Stimulated activated memory B cell treated with anti-CD40 and anti-IgM and Interleukin-4, amounts not matched to agents 10 μg/mL and 1 μg/mL and 100 μg/mL, for 72 hours (primary cell): ENCODE measurements around the gene GNE.

Source experiments
- ATAC-seq: fragments of 150-1000 bp; cut with Tn5 transposase; 2 replicates; pipeline ENCODE4 v1.10.0; 2021
- H3K27ac Mint-ChIP-seq: one replicate; pipeline ENCODE4 v1.8.0; 2022; ENCODE audit warnings: mild to moderate bottlenecking, mixed read lengths
- H3K27me3 Mint-ChIP-seq: one replicate; pipeline ENCODE4 v1.8.0; 2022; ENCODE audit warnings: mixed read lengths
- H3K36me3 Mint-ChIP-seq: one replicate; pipeline ENCODE4 v1.8.0; 2022; ENCODE audit warnings: mixed read lengths
- H3K4me1 Mint-ChIP-seq: one replicate; pipeline ENCODE4 v1.8.0; 2022; ENCODE audit warnings: mixed read lengths
- H3K4me3 Mint-ChIP-seq: one replicate; pipeline ENCODE4 v1.8.0; 2022; ENCODE audit warnings: mild to moderate bottlenecking, moderate library complexity, mixed read lengths
- H3K9me3 Mint-ChIP-seq: one replicate; pipeline ENCODE4 v1.8.0; 2022; ENCODE audit warnings: mixed read lengths

The GNE gene

GRCh38 chr9:36174271-36174670 is 84.0 kb downstream of the GNE start:
- no peak for ATAC-seq
- H3K4me1 Mint-ChIP-seq: peaks cover 6% of the 10 kb centered on the region
- H3K9me3 Mint-ChIP-seq: peaks cover 3% of the 10 kb centered on the region
- no peaks in the 10 kb centered on the region for H3K36me3 Mint-ChIP-seq
- H3K27ac Mint-ChIP-seq: no peak overlapping the region
- no peak overlapping the region for H3K4me3 Mint-ChIP-seq
- peaks cover 41% of the 10 kb centered on the region for H3K27me3 Mint-ChIP-seq

- Mint-ChIP-seq H3K4me3 (no peak overlapping the region), H3K9me3 (no peaks in the 10 kb centered on the region), H3K4me1 (peaks cover 6% of the 10 kb centered on the region), H3K27ac (no peak overlapping the region), H3K36me3 (no peaks in the 10 kb centered on the region), H3K27me3 (peaks cover 39% of the 10 kb centered on the region)
- no peak for ATAC-seq
These were observed 84.4 kb downstream of the GNE start for GRCh38 chr9:36173861-36174260.

DNA sequence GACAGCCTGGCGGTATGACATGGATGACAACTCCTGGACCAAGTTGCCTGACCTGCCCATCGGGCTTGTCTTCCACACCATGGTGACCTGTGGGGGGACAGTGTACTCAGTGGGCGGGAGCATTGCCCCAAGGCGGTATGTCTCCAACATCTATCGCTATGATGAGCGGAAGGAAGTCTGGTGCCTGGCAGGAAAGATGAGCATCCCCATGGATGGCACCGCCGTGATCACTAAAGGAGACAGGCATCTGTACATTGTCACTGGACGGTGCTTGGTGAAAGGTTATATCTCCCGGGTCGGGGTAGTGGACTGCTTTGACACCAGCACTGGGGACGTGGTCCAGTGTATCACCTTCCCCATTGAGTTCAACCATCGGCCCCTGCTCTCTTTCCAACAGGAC is 87.7 kb downstream of the GNE start:
- ATAC-seq: no peak
- Mint-ChIP-seq H3K27ac (no peak overlapping the region), H3K27me3 (peaks cover 30% of the 10 kb centered on the region), H3K9me3 (no peaks in the 10 kb centered on the region), H3K4me3 (no peak overlapping the region), H3K4me1 (peaks cover 9% of the 10 kb centered on the region), H3K36me3 (no peaks in the 10 kb centered on the region)

GRCh38 chr9:36169708-36170107 is 88.5 kb downstream of the GNE start:
- H3K27ac Mint-ChIP-seq: no peak overlapping the region
- peaks cover 9% of the 10 kb centered on the region for H3K4me1 Mint-ChIP-seq
- no peaks in the 10 kb centered on the region for H3K9me3 Mint-ChIP-seq
- H3K27me3 Mint-ChIP-seq: peaks cover 24% of the 10 kb centered on the region
- no peak for ATAC-seq
- no peak overlapping the region for H3K4me3 Mint-ChIP-seq
- H3K36me3 Mint-ChIP-seq: no peaks in the 10 kb centered on the region

DNA sequence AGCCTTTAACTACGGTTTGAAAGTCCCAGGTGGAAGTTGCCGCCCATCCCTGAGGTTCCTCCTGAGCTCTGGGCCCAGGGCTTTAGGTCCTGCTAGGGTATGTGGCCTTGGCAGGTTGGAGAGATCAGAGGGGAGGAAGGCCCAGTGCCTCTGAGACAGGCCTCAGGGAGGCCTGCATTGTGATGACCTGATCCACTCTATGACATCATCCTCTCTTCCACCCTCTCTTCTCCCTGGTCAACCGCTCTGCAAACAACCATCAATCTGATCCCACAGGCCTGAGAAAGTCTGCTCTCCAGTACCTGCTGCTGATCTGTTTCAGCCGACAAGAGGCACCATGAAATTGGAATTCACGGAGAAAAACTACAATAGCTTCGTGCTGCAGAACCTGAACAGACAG is 89.1 kb downstream of the GNE start, which contains the start of gene CCIN:
CCIN (plus strand) TSS at position 223 of the 400 bp plus-strand sequence; CDS start at position 338, 115 bp downstream.
- Mint-ChIP-seq H3K27ac (no peak within 1 kb of the TSS), H3K9me3 (no peaks in the 10 kb centered on the region), H3K4me3 (no peak within 1 kb of the TSS), H3K36me3 (no peaks in the 10 kb centered on the region), H3K4me1 (peaks cover 9% of the 10 kb centered on the region), H3K27me3 (peaks cover 21% of the 10 kb centered on the region)
- no peak for ATAC-seq

- H3K27me3 Mint-ChIP-seq: peaks cover 6% of the 10 kb centered on the region
- no peaks in the 10 kb centered on the region for H3K36me3 Mint-ChIP-seq
- H3K9me3 Mint-ChIP-seq: no peaks in the 10 kb centered on the region
- peaks cover 9% of the 10 kb centered on the region for H3K4me1 Mint-ChIP-seq
- H3K27ac Mint-ChIP-seq: peak overlapping the region; percentile 77
- peak overlapping the region; percentile 81 for H3K4me3 Mint-ChIP-seq
- ATAC-seq: peak; percentile 96
These were observed 91.9 kb downstream of the GNE start for GRCh38 chr9:36166168-36166927.

- Mint-ChIP-seq H3K36me3 (no peaks in the 10 kb centered on the region), H3K27me3 (peaks cover under 1% of the 10 kb centered on the region), H3K9me3 (no peaks in the 10 kb centered on the region), H3K4me3 (peak overlapping the region; percentile 45), H3K4me1 (peaks cover 9% of the 10 kb centered on the region), H3K27ac (peak overlapping the region; percentile 77)
- no peak for ATAC-seq
These were observed 92.5 kb downstream of the GNE start for GRCh38 chr9:36165826-36166167.

DNA sequence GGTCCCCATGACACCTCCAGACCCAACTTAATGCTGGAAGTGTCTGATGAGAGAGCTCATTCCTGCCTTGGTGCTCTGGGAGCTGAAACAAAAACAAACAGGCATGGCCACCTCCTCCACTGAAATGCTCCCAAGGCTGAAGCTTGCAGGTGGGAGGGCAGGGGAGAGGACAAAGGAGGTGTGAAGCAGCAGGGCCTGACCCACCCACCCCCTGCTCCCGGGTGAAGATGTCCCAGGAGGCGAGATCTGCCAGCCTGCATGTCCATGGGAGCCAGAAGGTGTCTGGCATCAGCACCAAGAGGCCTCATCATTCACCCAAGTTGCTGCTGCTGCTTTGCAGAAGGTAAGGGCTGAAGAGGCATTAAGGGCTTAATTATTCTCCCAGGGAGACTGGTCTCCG is 93.3 kb downstream of the GNE start:
- peaks cover 9% of the 10 kb centered on the region for H3K4me1 Mint-ChIP-seq
- ATAC-seq: no peak
- peaks cover 6% of the 10 kb centered on the region for H3K36me3 Mint-ChIP-seq
- H3K4me3 Mint-ChIP-seq: no peak overlapping the region
- H3K9me3 Mint-ChIP-seq: no peaks in the 10 kb centered on the region
- peak overlapping the region; percentile 28 for H3K27ac Mint-ChIP-seq
- no peaks in the 10 kb centered on the region for H3K27me3 Mint-ChIP-seq
